Heart left ventricle (tissue), 16 donors: Measurements from ENCODE around the gene VENTX. TPM values are rescaled to one million over a fixed set of nuclear protein-coding genes. Genes with fewer than 3 reads are reported as not detected.
A peak's percentile ranks its signal among the peaks of the same experiment; 100 is the strongest.

Source experiments
- ATAC-seq, 4 donors: fragments of 200-7000 bp; cut with Tn5 transposase; one replicate each; pipeline ENCODE4 v1.9.1; 2020 to 2022; ENCODE audit warnings: moderate library complexity in 4 of 4, mild to moderate bottlenecking in 3 of 4, moderate number of reproducible peaks in 1 of 4
- DNase-seq, 5 donors: peaks; one replicate each; pipeline ENCODE4 v3.0.0-alpha.2; 2020
- H3K27ac ChIP-seq, 12 donors: fragments of 200-600 bp; sonication (generic) in 4 of 12; one replicate each; pipeline versions ENCODE4 v1.5.0 to v1.8.0; 2016 to 2022; ENCODE audit warnings: mild to moderate bottlenecking in 2 of 12
- H3K27me3 ChIP-seq, 9 donors: fragments of 200-600 bp; sonication (generic) in 2 of 9; one replicate each; pipeline versions ENCODE4 v1.5.1 to v1.8.0; 2016 to 2022; ENCODE audit warnings: mild to moderate bottlenecking in 3 of 9
- H3K36me3 ChIP-seq, 9 donors: fragments of 200-600 bp; sonication (generic) in 2 of 9; one replicate each; pipeline versions ENCODE4 v1.5.0 to v1.8.0; 2018 to 2022; ENCODE audit warnings: mild to moderate bottlenecking in 2 of 9
- H3K4me1 ChIP-seq, 12 donors: fragments of 200-600 bp; sonication (generic) in 4 of 12; one replicate each; pipeline versions ENCODE4 v1.5.0 to v1.8.0; 2016 to 2022; ENCODE audit warnings: mild to moderate bottlenecking in 3 of 12
- H3K4me3 ChIP-seq, 12 donors: fragments of 200-600 bp; sonication (generic) in 4 of 12; one replicate each; pipeline versions ENCODE4 v1.5.0 to v1.8.0; 2017 to 2022; ENCODE audit warnings: mild to moderate bottlenecking in 9 of 12, moderate library complexity in 4 of 12
- H3K9me3 ChIP-seq, 12 donors: fragments of 200-600 bp; sonication (generic) in 4 of 12; one replicate each; pipeline versions ENCODE4 v1.5.0 to v1.8.0; 2016 to 2022; ENCODE audit warnings: mild to moderate bottlenecking in 1 of 12
- POLR2A ChIP-seq, 2 donors: fragments of 450-650 bp; IDR thresholded peaks; one replicate each; pipeline ENCODE4 v1.6.1; 2017; ENCODE audit warnings: antibody characterized with exemption in 2 of 2, mild to moderate bottlenecking in 2 of 2, moderate library complexity in 2 of 2
- WGBS, 4 donors: extraction: QIAGEN DNeasy Blood & Tissue Kit in 2 of 4; methylation state at CpG; one replicate each; pipeline versions ENCODE4 v1.1.5 to v1.1.7; 2013 to 2018; 5-methylcytosine and 5-hydroxymethylcytosine counted together
- intact Hi-C, 10 donors: fragments of 100-400 bp; cut with DNase I; formaldehyde crosslinking; loops; one replicate each; pipeline versions ENCODE4 v1.11.1 to v1.14.2; 2022
- polyA plus RNA-seq, 2 donors: library from polyadenylated mRNA; stranded (reverse); fragments of 200-250 nt; gene quantifications; one replicate each; pipeline ENCODE4 v1.2.3, GENCODE V29; 2013
- total RNA-seq, 9 donors: library from RNA; depleted of rRNA in 2 of 9; stranded (reverse); fragments of >200 nt in 2 of 9; fragmentation: NEBNext Ultra II Directional in 3 of 9; extraction: Animal tissue kit (Norgen Biotek cat#: 25700) in 3 of 9; gene quantifications; one replicate each; pipeline versions ENCODE4 v1.1.0 to v1.2.4, GENCODE V29; 2016 to 2023
- TF ChIP-seq, protein P1 (sequence below), 12 donors: fragments of 200-600 bp; sonication (generic) in 4 of 12; IDR thresholded peaks; one replicate each; pipeline versions ENCODE4 v1.5.0 to v1.8.0; 2018 to 2022; ENCODE audit warnings: antibody characterized with exemption in 12 of 12, mild to moderate bottlenecking in 5 of 12
- donor health status: ischemic (EF 13 %, LVEDD 7.1; RV severe dilation, severe dysfunction).
- donor health status: healthy with polysubstance abuse.
- donor health status: DM: no; HTN: yes; CAD: no.
- donor health status: DM: no; HTN: no; CAD: no.
- donor health status: ischemic (EF 25% LVEDD 6.9; RV normal size, moderate dysfunction).
- donor health status: ischemic (EF 25% LVEDD 5.7; RV mildly dilated, moderate dysfunction).
- donor health status: healthy.
- donor health status: DM: yes; HTN: yes; CAD: no.
- donor health status: ischemic (EF 35%, LVEDD 5.7; RV mildly dilated, moderate dysfunction).
- donor health status: nonischemic (EF 11% LVEDD 7.7; RV severe dilation, severe dysfunction).
- donor health status: DM: yes; HTN: yes; CAD: no.
- donor health status: PGD.
- donor health status: ischemic (EF 29% LVEDD 5.4; RV normal size, mild dysfunction).
- donor health status: nonischemic (EF 23%, LVEDD 6.1; RV moderate dilation, normal function).

VENTX gene
- total and polyA plus RNA-seq, 11 donors: 0.29 to 2.3 (median 0.58) TPM

DNA sequence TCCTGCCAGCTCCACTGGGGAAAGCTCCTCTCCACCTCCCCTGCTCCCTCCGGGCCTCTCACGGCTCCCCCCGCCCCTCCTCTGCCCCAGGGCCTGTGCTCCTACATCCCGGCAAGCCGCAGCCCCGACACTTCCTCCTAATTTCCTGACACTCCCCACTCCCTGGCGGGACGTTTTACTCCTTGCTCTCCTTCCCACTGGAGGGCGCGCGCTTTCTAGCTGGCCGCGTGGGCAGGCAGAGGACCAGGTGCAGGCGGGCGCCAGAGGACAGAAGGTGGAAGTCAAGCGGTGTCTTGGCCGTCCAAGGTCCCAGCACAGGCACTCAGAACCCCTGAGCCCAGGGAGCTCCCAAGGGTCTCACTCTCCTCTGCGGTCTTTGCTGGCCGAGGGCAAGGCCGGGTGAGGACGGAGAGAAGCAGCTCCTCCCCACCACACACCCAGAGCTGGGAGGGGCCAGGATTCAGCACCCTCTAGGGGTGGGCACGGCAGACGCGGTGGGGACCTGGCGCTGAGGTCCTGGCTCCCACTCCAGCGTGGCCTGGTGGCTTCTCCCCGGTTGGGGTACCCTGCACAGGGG lies 19.9 kb downstream of the VENTX start:
- DNase-seq: peak; percentile 69 to 83 (median 73)
- TF ChIP-seq, protein P1, sequence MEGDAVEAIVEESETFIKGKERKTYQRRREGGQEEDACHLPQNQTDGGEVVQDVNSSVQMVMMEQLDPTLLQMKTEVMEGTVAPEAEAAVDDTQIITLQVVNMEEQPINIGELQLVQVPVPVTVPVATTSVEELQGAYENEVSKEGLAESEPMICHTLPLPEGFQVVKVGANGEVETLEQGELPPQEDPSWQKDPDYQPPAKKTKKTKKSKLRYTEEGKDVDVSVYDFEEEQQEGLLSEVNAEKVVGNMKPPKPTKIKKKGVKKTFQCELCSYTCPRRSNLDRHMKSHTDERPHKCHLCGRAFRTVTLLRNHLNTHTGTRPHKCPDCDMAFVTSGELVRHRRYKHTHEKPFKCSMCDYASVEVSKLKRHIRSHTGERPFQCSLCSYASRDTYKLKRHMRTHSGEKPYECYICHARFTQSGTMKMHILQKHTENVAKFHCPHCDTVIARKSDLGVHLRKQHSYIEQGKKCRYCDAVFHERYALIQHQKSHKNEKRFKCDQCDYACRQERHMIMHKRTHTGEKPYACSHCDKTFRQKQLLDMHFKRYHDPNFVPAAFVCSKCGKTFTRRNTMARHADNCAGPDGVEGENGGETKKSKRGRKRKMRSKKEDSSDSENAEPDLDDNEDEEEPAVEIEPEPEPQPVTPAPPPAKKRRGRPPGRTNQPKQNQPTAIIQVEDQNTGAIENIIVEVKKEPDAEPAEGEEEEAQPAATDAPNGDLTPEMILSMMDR (IDR thresholded peaks at IDR 0.05): peak in 10 of 12 donors; percentile 10 to 46 (median 28)
- TF ChIP-seq POLR2A (IDR thresholded peaks at IDR 0.05): no peak
- Histone ChIP-seq H3K36me3 (no peaks in the 10 kb centered on the region), H3K9me3 (no peaks in the 10 kb centered on the region), H3K27ac (peak overlapping the region in 6 of 12 donors; percentile 6 to 94 (median 44)), H3K4me3 (peak overlapping the region in 8 of 12 donors; percentile 9 to 38 (median 30)), H3K27me3 (no peaks in the 10 kb centered on the region), H3K4me1 (peaks cover 5 to 64% (median 34%) of the 10 kb centered on the region in 12 donors)
- ATAC-seq: peak; percentile 12 to 52 (median 22)
- WGBS, 4 donors: 4 to 6% (median 5%) methylated on average over 21 to 27 of the region's 27 CpGs
- intact Hi-C loops: loop anchor here in 1 of 10 donors (5.0 kb wide), 1 partner anchor 690 kb away; no protein-coding TSS in a partner anchor

DNA sequence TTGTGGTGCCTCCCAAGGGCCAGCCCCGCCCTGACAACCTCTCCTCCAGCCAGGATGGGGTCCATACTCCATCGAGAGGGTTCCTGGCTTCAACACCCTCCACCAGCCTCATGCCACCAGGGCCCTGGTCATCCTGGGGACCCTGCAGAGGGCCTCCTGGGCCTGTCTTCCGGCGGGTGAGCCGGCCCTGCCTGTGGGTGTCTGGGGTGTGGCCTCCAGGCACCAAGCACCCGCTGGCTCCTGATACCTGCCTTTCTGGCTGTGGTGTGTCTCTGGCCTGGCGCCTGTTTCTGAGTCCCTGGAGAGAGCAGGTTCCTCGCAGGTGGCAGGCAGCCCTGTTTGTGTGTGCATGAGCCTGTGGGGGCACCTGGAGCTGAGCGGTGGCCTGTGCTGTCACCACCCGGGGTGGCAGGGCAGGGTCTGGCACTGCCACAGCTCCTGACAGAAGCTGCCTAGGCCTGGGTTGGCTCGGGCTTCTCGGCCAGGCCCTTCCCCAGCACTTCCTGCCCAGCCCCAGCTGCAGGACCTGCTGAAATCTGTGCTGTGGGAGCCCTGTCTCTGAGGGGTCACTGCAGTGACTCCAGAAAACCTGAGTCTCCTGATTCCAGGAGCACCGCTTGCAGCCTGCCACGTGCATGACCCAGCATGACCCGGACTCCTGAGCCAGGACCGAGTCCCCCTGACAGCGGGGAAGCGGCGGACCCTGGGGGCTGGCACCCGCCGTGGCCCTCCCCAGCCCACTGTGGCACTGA lies 20.6 kb downstream of the VENTX start:
- H3K4me1 ChIP-seq: peaks cover 5 to 68% (median 37%) of the 10 kb centered on the region in 12 donors
- no peaks in the 10 kb centered on the region for H3K27me3 ChIP-seq
- peak overlapping the region in 2 of 12 donors; percentile 12 to 25 for H3K4me3 ChIP-seq
- TF ChIP-seq, protein P1 (IDR thresholded peaks at IDR 0.05): no peak
- peak overlapping the region in 10 of 12 donors; percentile 6 to 94 (median 57) for H3K27ac ChIP-seq
- H3K9me3 ChIP-seq: no peaks in the 10 kb centered on the region
- 67 to 77% (median 71%) methylated on average over 14 to 21 of the region's 21 CpGs for WGBS, 4 donors
- no peak for ATAC-seq
- no peaks in the 10 kb centered on the region for H3K36me3 ChIP-seq
- DNase-seq: peak in 1 of 5 donors; percentile 50
- intact Hi-C loops: loop anchor here in 1 of 10 donors (5.0 kb wide), 1 partner anchor 691 kb away; no protein-coding TSS in a partner anchor

DNA sequence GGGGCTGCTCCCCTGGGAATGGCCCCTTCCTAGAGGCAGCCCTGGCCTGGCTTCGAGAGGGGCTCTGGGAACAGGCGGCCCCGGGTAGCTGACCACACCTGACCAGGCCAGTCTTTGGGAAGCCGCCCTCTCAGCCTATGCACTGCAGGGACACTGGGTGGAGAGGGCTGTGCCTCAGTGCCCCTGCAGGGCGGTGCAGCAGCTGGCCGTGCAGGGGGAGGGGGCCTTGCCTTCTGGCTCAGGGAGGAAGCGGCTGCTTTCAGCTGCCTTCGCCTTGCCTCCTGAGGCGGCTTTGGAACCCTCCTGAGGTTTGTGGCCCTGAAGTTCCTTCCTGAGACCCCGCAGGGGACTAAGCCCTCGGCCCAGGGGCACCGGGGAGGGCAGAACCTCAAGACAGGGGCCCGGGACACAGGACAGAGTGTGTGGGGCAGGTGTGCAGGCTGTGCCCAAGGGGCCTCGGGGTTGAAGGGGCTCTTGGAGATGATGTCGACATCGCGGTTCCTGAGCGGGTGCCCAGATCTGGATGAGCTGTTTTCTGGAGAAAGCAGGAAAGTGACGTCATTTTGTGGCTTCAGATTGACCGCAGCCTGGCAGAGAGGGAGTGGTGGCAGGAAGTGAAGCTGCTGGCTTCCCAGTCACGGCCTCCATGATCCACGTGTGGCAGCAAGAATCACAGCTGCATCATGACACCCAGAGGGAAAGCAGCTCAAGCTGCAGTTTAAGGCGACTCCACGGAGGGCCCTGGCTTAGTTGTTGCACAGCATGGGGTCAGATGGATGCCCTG lies 21.4 kb downstream of the VENTX start:
- H3K27ac ChIP-seq: peak overlapping the region in 11 of 12 donors; percentile 3 to 94 (median 57)
- intact Hi-C loops: loop anchor here in 1 of 10 donors (5.0 kb wide), 1 partner anchor 692 kb away; no protein-coding TSS in a partner anchor
- peak; percentile 20 to 51 (median 32) for ATAC-seq
- TF ChIP-seq, protein P1 (IDR thresholded peaks at IDR 0.05): no peak
- no peak for TF ChIP-seq POLR2A (IDR thresholded peaks at IDR 0.05)
- H3K4me3 ChIP-seq: peak overlapping the region in 1 of 12 donors; percentile 15
- peak; percentile 72 to 87 (median 84) for DNase-seq
- H3K27me3 ChIP-seq: no peaks in the 10 kb centered on the region
- H3K9me3 ChIP-seq: no peaks in the 10 kb centered on the region
- H3K4me1 ChIP-seq: peaks cover 5 to 68% (median 37%) of the 10 kb centered on the region in 12 donors
- WGBS, 4 donors: 54 to 60% (median 58%) methylated on average over 18 to 24 of the region's 24 CpGs
- H3K36me3 ChIP-seq: no peaks in the 10 kb centered on the region
